Testis (tissue), 3 donors: ENCODE data around the gene STK33. TPM values are rescaled to one million over a fixed set of nuclear protein-coding genes. Genes with fewer than 3 reads are reported as not detected.

Experiments
- DNase-seq: peaks from one replicate; pipeline ENCODE4 v3.0.0-alpha.2; 2019
- H3K27ac ChIP-seq, 2 donors: fragments of 200-600 bp; sonication (generic); one replicate each; pipeline ENCODE4 v1.5.1; 2019
- H3K27me3 ChIP-seq: fragments of 200-600 bp; sonication (generic); one replicate; pipeline ENCODE4 v1.5.1; 2019
- H3K36me3 ChIP-seq: fragments of 200-600 bp; sonication (generic); one replicate; pipeline ENCODE4 v1.5.1; 2017; ENCODE audit warnings: low read depth; ENCODE audit errors: missing control alignments
- H3K4me1 ChIP-seq: fragments of 200-600 bp; sonication (generic); one replicate; pipeline ENCODE4 v1.5.1; 2019
- H3K4me3 ChIP-seq, 2 donors: fragments of 200-600 bp; sonication (generic); one replicate each; pipeline ENCODE4 v1.5.1; 2017 to 2019
- H3K9me3 ChIP-seq: fragments of 200-600 bp; sonication (generic); one replicate; pipeline ENCODE4 v1.5.1; 2017
- CTCF ChIP-seq, 3 experiments: fragments of 450-650 bp in 2 of 3; fragments of 200-600 bp in 1 of 3; sonication (generic) in 1 of 3; IDR thresholded peaks; one replicate each; pipeline ENCODE4 v1.5.1; 2016 to 2019; ENCODE audit warnings: antibody characterized with exemption in 3 of 3, mild to moderate bottlenecking in 2 of 3, moderate library complexity in 1 of 3
- POLR2A ChIP-seq: fragments of 450-650 bp; IDR thresholded peaks from one replicate; pipeline ENCODE4 v1.6.1; 2017; ENCODE audit warnings: antibody characterized with exemption, mild to moderate bottlenecking, moderate library complexity
- WGBS, 2 donors: methylation state at CpG; one replicate each; pipeline ENCODE4 v1.1.5; 2018; 5-methylcytosine and 5-hydroxymethylcytosine counted together
- intact Hi-C: fragments of 100-400 bp; cut with DNase I; formaldehyde crosslinking; loops from one replicate; pipeline ENCODE4 v1.15.1; 2023; ENCODE audit warnings: low total_unique reads
- polyA plus RNA-seq: library from polyadenylated mRNA; stranded (reverse); fragments of 350-450 nt; fragmentation: Illumina TruSeq; extraction: RNeasy Lipid Tissue Mini Kit (QIAGEN cat#74804); gene quantifications from one replicate; pipeline ENCODE4 v1.2.3, GENCODE V29; 2014; ENCODE audit warnings: low read depth, low replicate concordance; ENCODE audit not compliant: insufficient read depth
- total RNA-seq, 2 donors: library from RNA; depleted of rRNA; stranded (reverse); fragments of >200 nt; gene quantifications; one replicate each; pipeline ENCODE4 v1.2.3, GENCODE V29; 2016

Gene STK33
- total and polyA plus RNA-seq, 3 donors from 2014 or later, result 36.6 to 101 (median 49.9) TPM

- Histone ChIP-seq H3K4me3 (no peak overlapping the region), H3K27ac (no peak overlapping the region), H3K9me3 (no peaks in the 10 kb centered on the region), H3K27me3 (no peaks in the 10 kb centered on the region), H3K36me3 (no peaks in the 10 kb centered on the region), H3K4me1 (no peaks in the 10 kb centered on the region)
- 91 to 95% methylated on average over 7 of the region's 7 CpGs for WGBS, 2 donors
- no peak for TF ChIP-seq POLR2A
- no peak for TF ChIP-seq CTCF (IDR thresholded peaks at IDR 0.05)
- intact Hi-C loops, result no loop called here
- no peak for DNase-seq
Observed at GRCh38 chr11:8361206-8361605, 232.8 kb downstream of the STK33 start.

DNA sequence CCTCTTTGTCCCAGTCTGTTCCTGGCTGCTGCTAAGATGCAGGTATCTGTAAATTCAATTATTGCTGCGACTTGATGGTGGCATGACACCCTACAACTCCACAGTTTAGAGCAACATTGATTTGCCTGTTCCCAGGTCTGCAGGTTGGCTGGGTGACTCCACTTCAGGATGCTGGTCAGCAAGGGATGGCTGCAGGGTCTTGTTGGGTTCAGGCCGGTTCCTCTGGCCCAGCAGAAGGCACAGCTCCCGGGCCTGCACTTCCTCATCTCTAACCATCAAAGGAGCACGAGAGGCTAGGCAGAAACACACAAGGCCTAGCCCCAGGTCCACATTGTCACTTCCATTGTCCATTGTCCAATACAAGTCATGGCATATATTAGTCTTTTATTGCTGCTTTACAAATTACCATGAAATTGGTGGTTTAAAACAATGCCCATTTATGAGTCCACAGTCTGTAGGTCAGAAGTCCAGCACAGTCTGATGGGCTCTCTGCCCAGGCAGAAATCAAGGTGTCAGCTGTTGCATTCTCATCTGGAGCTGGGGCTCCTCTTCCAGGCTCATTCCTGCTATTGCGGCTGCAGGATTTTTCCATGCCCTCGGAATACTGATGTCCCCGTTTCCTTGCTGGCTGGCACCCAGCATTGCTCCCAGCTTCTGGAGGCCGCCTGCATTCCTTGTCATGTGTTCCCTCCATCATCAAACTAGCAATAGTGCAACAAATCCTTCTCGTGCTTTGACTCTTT is 233.8 kb downstream of the STK33 start:
- TF ChIP-seq CTCF (IDR thresholded peaks at IDR 0.05) (no peak), POLR2A (no peak)
- intact Hi-C loops, result no loop called here
- Histone ChIP-seq H3K9me3 (no peaks in the 10 kb centered on the region), H3K36me3 (no peaks in the 10 kb centered on the region), H3K27ac (no peak overlapping the region), H3K4me1 (no peaks in the 10 kb centered on the region), H3K4me3 (no peak overlapping the region), H3K27me3 (no peaks in the 10 kb centered on the region)
- WGBS, 2 donors, result 81 to 92% methylated on average over 8 to 9 of the region's 9 CpGs
- DNase-seq, result no peak

DNA sequence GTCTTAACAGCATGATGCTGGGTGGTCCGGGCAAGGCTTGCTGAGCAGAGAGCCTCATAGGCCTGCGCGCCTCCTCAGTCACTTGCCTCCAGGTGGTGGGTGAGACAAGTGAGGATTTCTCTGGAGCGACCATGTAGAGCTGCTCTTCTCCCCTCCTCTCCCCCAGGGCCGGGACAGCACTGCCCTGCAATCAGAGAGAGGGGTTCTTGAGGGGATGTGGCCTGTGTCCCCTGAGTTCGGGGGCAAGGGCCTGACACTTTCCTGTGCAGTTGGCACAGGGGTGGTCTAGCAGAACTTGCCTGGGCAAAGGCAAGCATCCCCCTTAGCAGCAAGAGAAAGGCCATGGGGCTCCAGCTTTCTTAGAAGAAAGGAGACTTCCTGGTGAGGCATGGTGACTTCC is 234.5 kb downstream of the STK33 start:
- peaks cover 5% of the 10 kb centered on the region for H3K4me1 ChIP-seq
- H3K36me3 ChIP-seq, result no peaks in the 10 kb centered on the region
- TF ChIP-seq CTCF (IDR thresholded peaks at IDR 0.05), result no peak
- no peak for TF ChIP-seq POLR2A
- no peak for DNase-seq
- intact Hi-C loops, result no loop called here
- H3K9me3 ChIP-seq, result no peaks in the 10 kb centered on the region
- no peak overlapping the region for H3K4me3 ChIP-seq
- H3K27me3 ChIP-seq, result no peaks in the 10 kb centered on the region
- H3K27ac ChIP-seq, result no peak overlapping the region
- WGBS, 2 donors, result 96 to 99% methylated on average over 6 of the region's 6 CpGs

DNA sequence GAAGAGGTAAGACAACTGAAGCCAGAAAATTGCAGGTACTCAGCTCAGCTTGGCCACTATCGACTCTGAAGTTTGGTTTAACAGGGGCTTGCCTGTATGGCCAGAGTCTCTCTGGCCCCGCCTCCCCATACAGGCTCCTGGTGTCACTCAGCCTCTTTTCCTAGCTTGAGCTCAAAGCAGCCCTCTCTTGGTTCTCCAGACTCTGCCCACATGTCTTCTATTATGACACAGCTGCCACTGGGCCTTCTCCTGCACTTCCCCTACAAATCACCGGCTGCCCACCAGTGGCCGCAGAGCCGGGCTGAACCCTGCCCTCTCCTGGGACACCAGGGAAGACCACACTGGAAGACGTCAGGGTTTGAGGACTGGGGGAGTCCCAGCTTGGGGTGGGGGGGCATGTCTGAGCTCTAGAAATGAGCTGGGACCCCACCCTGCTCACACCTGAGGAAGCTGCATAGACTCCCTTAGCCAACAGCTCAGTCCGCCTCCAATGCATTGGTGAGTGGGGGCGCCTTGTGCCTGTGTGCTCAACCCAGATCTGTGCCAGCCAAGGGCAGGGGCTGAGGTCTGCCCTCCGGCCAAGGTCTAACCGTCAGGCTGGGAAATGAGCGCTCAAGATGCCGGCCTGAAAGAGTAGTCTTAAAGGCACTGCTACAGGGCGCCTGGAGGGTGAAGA is 236.0 kb downstream of the STK33 start:
- no peaks in the 10 kb centered on the region for H3K36me3 ChIP-seq
- no peaks in the 10 kb centered on the region for H3K27me3 ChIP-seq
- H3K4me3 ChIP-seq, result no peak overlapping the region
- intact Hi-C loops, result no loop called here
- no peak overlapping the region for H3K27ac ChIP-seq
- peaks cover 5% of the 10 kb centered on the region for H3K4me1 ChIP-seq
- no peak for TF ChIP-seq CTCF (IDR thresholded peaks at IDR 0.05)
- no peak for TF ChIP-seq POLR2A
- H3K9me3 ChIP-seq, result no peaks in the 10 kb centered on the region
- no peak for DNase-seq
- 94 to 99% methylated on average over 10 to 13 of the region's 13 CpGs for WGBS, 2 donors
